GM12891 (cell line): ENCODE data around the gene PELI1.

Experiments used
- POLR2A ChIP-seq: IDR thresholded peaks from 2 replicates; pipeline ENCODE4 v1.6.1; 2011; ENCODE audit warnings: low read depth, low read length, control low read depth
- POLR2AphosphoS5 ChIP-seq: IDR thresholded peaks from 2 replicates; pipeline ENCODE4 v1.6.1; 2011; ENCODE audit warnings: low read depth, low read length, control low read depth

- TF ChIP-seq POLR2A (no peak), POLR2AphosphoS5 (no peak)
Measured at GRCh38 chr2:64189167-64189566, 44.9 kb upstream of the PELI1 start.
